Measurements from ENCODE around the gene ERN1. TPM values are rescaled to one million over a fixed set of nuclear protein-coding genes. Genes with fewer than 3 reads are reported as not detected.

The ERN1 gene
- total RNA-seq, 4 donors from 2014 or later = 9.5 to 20.2 (median 12.8) TPM

GRCh38 chr17:64113006-64113405 is 16.9 kb downstream of the ERN1 start:
- Histone ChIP-seq H3K27me3 (no peaks in the 10 kb centered on the region), H3K4me1 (peaks cover under 1 to 16% of the 10 kb centered on the region in 2 donors), H3K9me3 (no peaks in the 10 kb centered on the region), H3K27ac (no peak overlapping the region), H3K4me3 (replicated peaks in 1 of 3) (no peak overlapping the region), H3K36me3 (no peaks in the 10 kb centered on the region)
- TF ChIP-seq POLR2A (IDR thresholded peaks at IDR 0.05) (no peak), CTCF (IDR thresholded peaks at IDR 0.05) (no peak)
- 91 to 95% methylated on average over 2 of the region's 2 CpGs for WGBS, 2 donors
- DNase-seq = no peak
- intact Hi-C loops (cut with DNase I) = no loop called here

- Histone ChIP-seq H3K27ac (no peak overlapping the region), H3K9me3 (no peaks in the 10 kb centered on the region), H3K4me3 (replicated peaks in 1 of 3) (no peak overlapping the region), H3K4me1 (peaks cover 0 to 22% of the 10 kb centered on the region in 2 donors), H3K36me3 (no peaks in the 10 kb centered on the region), H3K27me3 (no peaks in the 10 kb centered on the region)
- no peak for TF ChIP-seq POLR2A (IDR thresholded peaks at IDR 0.05)
- DNase-seq = no peak
- intact Hi-C loops (cut with DNase I) = no loop called here
- WGBS, 2 donors = 57% methylated on average over 4 of the region's 4 CpGs
These were observed 18.1 kb downstream of the ERN1 start for GRCh38 chr17:64111831-64112230.

GRCh38 chr17:64110379-64111152 is 19.4 kb downstream of the ERN1 start:
- TF ChIP-seq CTCF (IDR thresholded peaks at IDR 0.05) (no peak), POLR2A (IDR thresholded peaks at IDR 0.05) (no peak)
- WGBS, 2 donors = 86 to 87% methylated on average over 12 of the region's 12 CpGs
- H3K9me3 ChIP-seq = no peaks in the 10 kb centered on the region
- no peaks in the 10 kb centered on the region for H3K36me3 ChIP-seq
- H3K27me3 ChIP-seq = no peaks in the 10 kb centered on the region
- DNase-seq = no peak
- intact Hi-C loops (cut with DNase I) = no loop called here
- H3K27ac ChIP-seq = no peak overlapping the region
- H3K4me1 ChIP-seq = peaks cover 0 to 31% of the 10 kb centered on the region in 2 donors
- no peak overlapping the region for H3K4me3 ChIP-seq (replicated peaks in 1 of 3)

- WGBS, 2 donors = 90 to 94% methylated on average over 5 of the region's 5 CpGs
These were observed 20.5 kb downstream of the ERN1 start for GRCh38 chr17:64109400-64109799.

GRCh38 chr17:64107500-64108236 is 22.3 kb downstream of the ERN1 start:
- 79% methylated on average over 5 of the region's 5 CpGs for WGBS, 2 donors

More at GRCh38 chr17:64109400-64109799, 20.5 kb downstream of the ERN1 start:
- no peaks in the 10 kb centered on the region for H3K36me3 ChIP-seq
- no peak overlapping the region for H3K27ac ChIP-seq
- H3K9me3 ChIP-seq = no peaks in the 10 kb centered on the region
- H3K4me1 ChIP-seq = peaks cover 0 to 30% of the 10 kb centered on the region in 2 donors
- H3K27me3 ChIP-seq = no peaks in the 10 kb centered on the region
- H3K4me3 ChIP-seq (replicated peaks in 1 of 3) = no peak overlapping the region
- intact Hi-C loops (cut with DNase I) = no loop called here
- DNase-seq = no peak
- TF ChIP-seq CTCF (IDR thresholded peaks at IDR 0.05) (no peak), POLR2A (IDR thresholded peaks at IDR 0.05) (no peak)

More at GRCh38 chr17:64107500-64108236, 22.3 kb downstream of the ERN1 start:
- H3K27ac ChIP-seq = no peak overlapping the region
- peaks cover 0 to 33% of the 10 kb centered on the region in 2 donors for H3K4me1 ChIP-seq
- TF ChIP-seq POLR2A (IDR thresholded peaks at IDR 0.05) = no peak
- TF ChIP-seq CTCF (IDR thresholded peaks at IDR 0.05) = no peak
- no peak overlapping the region for H3K4me3 ChIP-seq (replicated peaks in 1 of 3)
- no peaks in the 10 kb centered on the region for H3K36me3 ChIP-seq
- intact Hi-C loops (cut with DNase I) = no loop called here
- no peaks in the 10 kb centered on the region for H3K27me3 ChIP-seq
- no peaks in the 10 kb centered on the region for H3K9me3 ChIP-seq
- DNase-seq = no peak
